ENCODE data around the gene UBR4.

The UBR4 gene

DNA sequence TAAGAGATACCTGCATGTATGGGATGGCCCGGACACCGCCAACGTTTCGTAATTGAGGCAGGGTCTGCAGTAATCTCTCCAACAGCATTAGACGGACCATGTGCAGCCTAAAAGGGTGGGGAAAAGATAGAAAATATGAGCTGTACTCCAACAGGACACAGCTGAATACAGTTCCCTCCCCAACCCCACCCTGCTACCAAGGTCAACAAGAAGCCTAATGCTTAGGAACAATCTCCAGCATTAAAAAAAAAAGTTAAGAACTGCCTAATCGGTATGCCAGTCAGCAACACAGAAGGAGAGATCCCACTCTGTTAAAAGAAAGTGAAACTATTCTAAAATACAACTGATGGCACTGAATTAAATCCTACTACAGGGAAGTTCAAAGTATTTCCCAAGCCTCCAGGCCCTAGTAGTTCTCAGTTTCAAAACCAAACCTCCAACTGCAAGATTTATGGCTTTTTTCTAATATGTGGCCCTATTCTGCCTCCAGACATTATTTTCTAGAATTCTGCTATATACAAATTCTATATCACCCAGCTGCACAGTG lies 81.0 kb downstream of the UBR4 start:
- DNase-seq: no peak
- H3K4me1 Mint-ChIP-seq: peaks cover 24% of the 10 kb centered on the region
- peaks cover 75% of the 10 kb centered on the region for H3K36me3 Mint-ChIP-seq
- H3K9me3 Mint-ChIP-seq: peaks cover 5% of the 10 kb centered on the region
- H3K27me3 Mint-ChIP-seq: no peaks in the 10 kb centered on the region
- H3K4me3 Mint-ChIP-seq: no peak overlapping the region
- H3K27ac Mint-ChIP-seq: peak overlapping the region; percentile 19
- CTCF ChIA-PET: interaction anchor here (1.2 to 1.6 kb wide), 2 partner anchors 11 to 245 kb away, joined by 3 to 5 read pairs; no protein-coding TSS in a partner anchor

DNA sequence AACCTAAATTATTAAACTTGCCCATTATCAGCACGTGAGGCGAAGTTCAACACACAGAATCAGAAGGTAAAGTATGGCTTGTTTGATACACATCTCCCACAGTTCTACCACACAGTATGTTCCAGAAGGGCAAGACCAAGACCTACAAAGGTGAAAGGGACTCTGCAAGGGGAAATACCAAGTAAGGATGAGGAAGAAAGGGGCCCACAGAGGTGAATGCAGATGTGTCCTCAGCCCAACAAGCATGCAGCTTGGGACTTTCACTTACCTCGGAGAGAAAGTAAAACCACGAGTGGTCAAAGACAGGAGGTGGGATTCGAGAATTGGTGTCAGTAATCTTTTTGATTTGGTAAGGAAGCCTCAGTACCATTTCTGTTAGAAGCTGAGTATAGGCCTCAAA lies 85.8 kb downstream of the UBR4 start:
- CTCF ChIA-PET: interaction anchor here (1.3 to 1.6 kb wide), 2 partner anchors 11 to 217 kb away, joined by 4 to 8 read pairs; no protein-coding TSS in a partner anchor
- Mint-ChIP-seq H3K36me3 (peaks cover 81% of the 10 kb centered on the region), H3K27ac (peak overlapping the region; percentile 25), H3K27me3 (no peaks in the 10 kb centered on the region), H3K9me3 (no peaks in the 10 kb centered on the region), H3K4me3 (no peak overlapping the region), H3K4me1 (peaks cover 30% of the 10 kb centered on the region)
- no peak for DNase-seq

DNA sequence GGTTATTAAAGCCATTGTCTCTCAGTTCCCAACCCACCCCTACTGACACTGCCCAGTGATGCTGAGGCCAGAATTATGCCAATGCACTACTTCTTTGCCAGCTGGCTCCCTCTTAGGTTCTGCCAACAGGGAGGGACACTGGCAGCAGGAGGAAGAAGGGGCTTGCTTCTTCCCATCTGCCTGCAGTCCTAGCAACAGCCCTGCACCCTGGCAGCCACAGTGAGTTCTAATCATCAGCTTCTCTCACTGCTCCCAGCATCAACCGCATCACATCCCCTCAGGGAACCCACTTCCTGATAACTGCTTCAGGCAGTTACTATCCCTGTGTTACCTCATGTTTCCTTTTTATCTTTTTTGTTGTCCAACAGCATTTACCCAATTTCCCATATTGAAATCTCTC lies 86.2 kb downstream of the UBR4 start:
- peak overlapping the region; percentile 25 for H3K27ac Mint-ChIP-seq
- H3K36me3 Mint-ChIP-seq: peaks cover 84% of the 10 kb centered on the region
- peak; percentile 48 for DNase-seq
- no peaks in the 10 kb centered on the region for H3K9me3 Mint-ChIP-seq
- H3K4me3 Mint-ChIP-seq: no peak overlapping the region
- peaks cover 30% of the 10 kb centered on the region for H3K4me1 Mint-ChIP-seq
- no peaks in the 10 kb centered on the region for H3K27me3 Mint-ChIP-seq
- CTCF ChIA-PET: interaction anchor here (1.3 to 1.6 kb wide), 2 partner anchors 10 to 217 kb away, joined by 4 to 8 read pairs; no protein-coding TSS in a partner anchor

- CTCF ChIA-PET: interaction anchor here (0.6 to 1.8 kb wide), 2 partner anchors 118 to 209 kb away, joined by 3 to 4 read pairs; no protein-coding TSS in a partner anchor
- peaks cover 30% of the 10 kb centered on the region for H3K4me1 Mint-ChIP-seq
- H3K27me3 Mint-ChIP-seq: no peaks in the 10 kb centered on the region
- no peak overlapping the region for H3K4me3 Mint-ChIP-seq
- H3K36me3 Mint-ChIP-seq: peaks cover 82% of the 10 kb centered on the region
- no peak for DNase-seq
- H3K9me3 Mint-ChIP-seq: no peaks in the 10 kb centered on the region
- H3K27ac Mint-ChIP-seq: no peak overlapping the region
Measured at GRCh38 chr1:19122668-19123067, 87.4 kb downstream of the UBR4 start.

DNA sequence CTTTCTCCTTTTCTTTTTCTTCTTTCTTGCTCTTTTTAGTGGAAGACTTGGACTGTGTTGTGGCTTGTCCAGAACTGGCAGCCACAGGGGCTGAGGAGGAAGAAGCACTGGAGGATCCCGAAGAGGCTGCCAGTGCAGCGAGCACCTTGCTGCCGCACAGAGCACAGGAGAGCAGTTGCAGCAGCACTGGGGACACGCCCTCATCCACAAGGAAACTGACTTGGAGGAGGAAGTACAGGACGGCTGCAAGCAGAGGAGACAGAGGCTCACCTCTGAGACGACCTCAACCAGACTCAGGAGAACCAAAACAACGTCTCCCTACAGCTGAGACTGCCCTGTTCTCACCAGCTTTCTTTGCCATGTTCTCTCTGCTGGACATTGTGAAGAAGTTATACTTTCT lies 88.9 kb downstream of the UBR4 start:
- CTCF ChIA-PET: no interaction called here
- Mint-ChIP-seq H3K4me3 (no peak overlapping the region), H3K9me3 (no peaks in the 10 kb centered on the region), H3K27ac (no peak overlapping the region), H3K27me3 (no peaks in the 10 kb centered on the region), H3K4me1 (peaks cover 26% of the 10 kb centered on the region), H3K36me3 (peaks cover 74% of the 10 kb centered on the region)
- no peak for DNase-seq

GRCh38 chr1:19120070-19120469 lies 90.0 kb downstream of the UBR4 start:
- CTCF ChIA-PET: no interaction called here

GRCh38 chr1:19115082-19115808 lies 94.8 kb downstream of the UBR4 start:
- Mint-ChIP-seq H3K27me3 (no peaks in the 10 kb centered on the region), H3K27ac (no peak overlapping the region), H3K9me3 (no peaks in the 10 kb centered on the region), H3K36me3 (peaks cover 66% of the 10 kb centered on the region), H3K4me1 (no peaks in the 10 kb centered on the region), H3K4me3 (no peak overlapping the region)
- DNase-seq: no peak
- CTCF ChIA-PET: interaction anchor here (0.9 to 3.3 kb wide), 6 partner anchors 10 to 231 kb away, joined by 3 to 37 read pairs (median 4); no protein-coding TSS in a partner anchor

More at GRCh38 chr1:19120070-19120469, 90.0 kb downstream of the UBR4 start:
- Mint-ChIP-seq H3K4me1 (peaks cover 20% of the 10 kb centered on the region), H3K9me3 (no peaks in the 10 kb centered on the region), H3K36me3 (peaks cover 67% of the 10 kb centered on the region), H3K27me3 (no peaks in the 10 kb centered on the region), H3K27ac (no peak overlapping the region), H3K4me3 (no peak overlapping the region)
- no peak for DNase-seq

DNA sequence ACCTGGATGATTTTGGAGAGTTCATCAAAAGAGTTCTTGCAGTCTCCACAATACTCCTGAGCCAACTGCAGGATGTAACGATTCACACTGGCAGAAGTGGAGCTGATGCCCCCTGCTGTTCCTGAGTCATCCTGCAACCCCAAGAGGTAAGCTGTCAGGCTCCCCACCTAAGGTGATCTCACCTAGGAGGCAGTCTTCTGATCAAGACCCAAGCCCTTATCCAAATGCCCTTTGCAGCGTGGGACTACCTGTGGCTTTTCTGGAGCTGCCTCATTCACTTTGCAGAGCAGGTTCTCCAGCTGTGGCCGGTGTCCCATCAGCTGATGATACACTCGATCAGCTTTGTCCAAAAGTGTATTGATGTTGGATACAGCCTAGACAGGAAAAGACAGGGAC lies 96.4 kb downstream of the UBR4 start:
- Mint-ChIP-seq H3K27ac (no peak overlapping the region), H3K4me3 (no peak overlapping the region), H3K9me3 (no peaks in the 10 kb centered on the region), H3K4me1 (no peaks in the 10 kb centered on the region), H3K36me3 (peaks cover 61% of the 10 kb centered on the region), H3K27me3 (no peaks in the 10 kb centered on the region)
- peak; percentile 72 for DNase-seq
- CTCF ChIA-PET: interaction anchor here (0.6 to 3.3 kb wide), 28 partner anchors 9 to 732 kb away, joined by 3 to 37 read pairs (median 4); partner anchors contain the start of gene ALDH4A1

- CTCF ChIA-PET: interaction anchor here (0.7 to 3.3 kb wide), 25 partner anchors 8 to 229 kb away, joined by 3 to 37 read pairs (median 4); partner anchors contain the start of gene ALDH4A1
- no peak overlapping the region for H3K4me3 Mint-ChIP-seq
- no peaks in the 10 kb centered on the region for H3K27me3 Mint-ChIP-seq
- no peak overlapping the region for H3K27ac Mint-ChIP-seq
- H3K36me3 Mint-ChIP-seq: peaks cover 60% of the 10 kb centered on the region
- no peaks in the 10 kb centered on the region for H3K9me3 Mint-ChIP-seq
- H3K4me1 Mint-ChIP-seq: no peaks in the 10 kb centered on the region
- no peak for DNase-seq
Measured at GRCh38 chr1:19112891-19113696, 97.0 kb downstream of the UBR4 start.

DNA sequence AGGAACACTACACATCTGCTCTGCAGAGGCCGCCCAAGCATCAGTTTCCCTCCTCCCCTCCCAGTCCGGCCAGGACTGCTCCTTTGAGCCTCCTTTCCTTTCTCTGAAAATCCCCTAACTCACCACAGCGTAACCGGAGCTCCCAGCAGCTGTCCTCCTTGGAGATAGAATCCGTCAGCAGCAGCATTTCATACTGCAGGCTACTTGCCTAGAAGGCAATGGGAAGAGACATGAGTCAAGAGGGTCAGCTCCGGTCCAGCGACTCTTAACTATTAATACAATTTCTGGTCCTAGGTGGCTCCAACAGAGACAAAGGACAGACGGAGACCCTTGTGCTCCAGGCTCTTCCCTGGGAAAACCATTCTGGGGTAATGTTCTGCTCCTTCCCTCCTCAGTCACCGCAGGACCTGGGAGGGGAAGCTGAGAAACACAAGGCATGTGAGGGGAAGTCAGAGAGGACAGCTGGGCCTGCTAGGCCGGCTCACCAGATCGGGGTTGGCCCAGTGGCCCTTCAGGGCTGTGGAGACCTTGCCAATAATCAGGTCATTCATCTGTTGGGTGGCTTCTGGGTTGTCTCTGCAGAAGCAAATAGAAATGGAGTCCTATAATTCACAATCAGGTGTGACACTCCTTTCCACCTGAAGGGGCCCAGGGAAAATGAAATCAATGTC lies 99.7 kb downstream of the UBR4 start:
- Mint-ChIP-seq H3K27ac (no peak overlapping the region), H3K9me3 (no peaks in the 10 kb centered on the region), H3K4me3 (no peak overlapping the region), H3K36me3 (peaks cover 63% of the 10 kb centered on the region), H3K27me3 (no peaks in the 10 kb centered on the region), H3K4me1 (no peaks in the 10 kb centered on the region)
- CTCF ChIA-PET: interaction anchor here (1.2 to 4.4 kb wide), 2 partner anchors 197 to 226 kb away, joined by 3 to 16 read pairs; no protein-coding TSS in a partner anchor
- DNase-seq: no peak

- Mint-ChIP-seq H3K27ac (no peak overlapping the region), H3K4me1 (no peaks in the 10 kb centered on the region), H3K9me3 (no peaks in the 10 kb centered on the region), H3K4me3 (no peak overlapping the region), H3K36me3 (peaks cover 59% of the 10 kb centered on the region), H3K27me3 (no peaks in the 10 kb centered on the region)
- no peak for DNase-seq
- CTCF ChIA-PET: interaction anchor here (1.6 to 4.4 kb wide), 2 partner anchors 196 to 202 kb away, joined by 4 to 16 read pairs; no protein-coding TSS in a partner anchor
Measured at GRCh38 chr1:19109545-19109944, 100.5 kb downstream of the UBR4 start.

DNA sequence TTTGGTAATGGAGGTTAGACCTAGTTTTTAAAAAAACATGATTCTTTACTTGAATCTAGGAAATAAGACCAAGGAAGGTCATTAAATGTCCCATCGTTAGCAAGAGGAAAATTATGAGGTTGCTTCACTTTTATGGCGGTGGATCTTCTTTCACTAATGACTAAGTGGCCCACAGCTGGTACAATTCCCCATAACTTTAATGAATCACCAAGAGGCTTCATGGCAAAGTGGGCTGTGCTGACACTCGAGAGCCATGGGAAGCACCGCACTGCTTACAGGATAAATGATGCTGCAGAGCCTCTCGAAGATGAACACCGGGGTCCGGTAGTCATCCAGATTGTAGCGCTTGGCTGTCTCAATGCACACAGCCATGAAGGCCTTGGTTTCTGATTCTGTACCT lies 108.8 kb downstream of the UBR4 start:
- Mint-ChIP-seq H3K36me3 (peaks cover 59% of the 10 kb centered on the region), H3K4me3 (no peak overlapping the region), H3K4me1 (no peaks in the 10 kb centered on the region), H3K9me3 (no peaks in the 10 kb centered on the region), H3K27ac (no peak overlapping the region), H3K27me3 (no peaks in the 10 kb centered on the region)
- CTCF ChIA-PET: interaction anchor here (0.9 to 2.0 kb wide), 2 partner anchors 189 to 217 kb away, joined by 3 to 8 read pairs; no protein-coding TSS in a partner anchor
- no peak for DNase-seq

- no peaks in the 10 kb centered on the region for H3K9me3 Mint-ChIP-seq
- H3K4me3 Mint-ChIP-seq: no peak overlapping the region
- no peaks in the 10 kb centered on the region for H3K27me3 Mint-ChIP-seq
- no peaks in the 10 kb centered on the region for H3K4me1 Mint-ChIP-seq
- DNase-seq: no peak
- peaks cover 62% of the 10 kb centered on the region for H3K36me3 Mint-ChIP-seq
- CTCF ChIA-PET: interaction anchor here (1.0 kb wide), 1 partner anchor 14 kb away, joined by 3 read pairs; no protein-coding TSS in a partner anchor
- H3K27ac Mint-ChIP-seq: no peak overlapping the region
Measured at GRCh38 chr1:19100028-19100427, 110.0 kb downstream of the UBR4 start.
